CD4-positive, alpha-beta T cell treated with Interleukin-2 at 100 ng/mL for 4 hours (primary cell): ENCODE results near the gene SRPX2.

Experiments used
- DNase-seq: peaks from one replicate; pipeline ENCODE4 v3.0.0-alpha.2; 2020; ENCODE audit warnings: low spot score

The SRPX2 gene

DNA sequence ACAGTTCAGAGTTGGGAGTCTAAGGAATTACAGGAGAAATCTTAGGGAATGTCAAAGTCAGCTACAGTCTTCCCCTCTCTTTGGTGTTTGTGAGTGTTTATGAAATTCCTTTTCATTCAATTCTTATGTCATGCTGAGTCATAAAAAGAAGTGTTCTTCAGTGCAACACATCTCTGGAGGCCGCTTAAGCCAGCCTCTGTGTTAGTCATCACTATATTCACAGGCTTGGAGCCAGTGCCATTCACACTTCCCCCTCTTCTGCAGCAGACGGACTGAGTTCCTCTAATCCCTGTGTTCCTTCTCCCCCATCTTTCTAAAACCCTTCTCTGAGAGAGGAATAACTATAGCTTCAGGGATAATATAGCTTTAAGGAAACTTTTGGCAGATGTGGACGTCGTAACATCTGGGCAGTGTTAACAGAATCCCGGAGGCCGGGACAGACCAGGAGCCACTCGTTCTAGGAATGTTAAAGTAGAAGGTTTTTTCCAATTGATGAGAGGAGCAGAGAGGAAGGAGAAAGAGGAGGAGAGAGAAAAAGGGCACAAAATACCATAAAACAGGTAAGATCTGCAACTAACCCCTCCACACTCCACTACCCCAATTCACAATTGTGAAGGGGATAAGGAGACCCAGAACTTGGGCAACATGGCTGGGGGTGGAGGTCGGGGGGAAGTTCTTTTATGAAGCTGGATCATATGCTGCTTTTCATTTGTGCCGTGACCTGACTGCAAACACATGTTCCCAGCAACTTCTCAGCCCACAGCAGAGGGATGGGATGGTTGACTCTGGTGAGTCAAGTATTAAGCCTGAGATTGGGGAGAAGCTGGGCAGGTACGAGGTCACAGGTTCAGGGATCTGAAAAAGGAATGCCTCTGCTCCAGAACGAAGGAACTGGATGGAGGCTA lies at the start of gene SRPX2:
TSS of gene SRPX2 (plus strand) at position 244 of the 905 bp plus-strand sequence. CDS start 2,124 bp downstream, outside the sequence.
- DNase-seq = no peak

DNA sequence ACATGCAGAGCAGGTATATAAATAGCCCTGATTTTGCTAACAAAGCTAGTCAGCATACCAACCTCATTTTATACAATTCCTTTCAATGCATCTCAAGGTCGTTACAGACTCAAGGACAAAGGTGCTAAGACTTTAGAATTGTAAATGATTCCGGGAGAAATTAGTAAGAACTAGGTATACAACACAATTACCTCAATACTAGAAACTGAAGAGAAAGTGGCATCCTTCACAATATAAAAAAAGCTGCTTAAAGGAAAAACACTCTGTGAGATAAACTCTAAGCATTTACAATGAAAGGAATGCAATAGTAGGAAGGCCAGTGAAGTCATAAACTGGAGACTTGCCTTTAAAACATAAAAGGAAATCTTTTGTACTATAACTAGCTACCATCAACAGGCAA lies 47.4 kb upstream of the SRPX2 start:
- no peak for DNase-seq

- DNase-seq = no peak
Observed at GRCh38 chrX:100599456-100599855, 44.5 kb upstream of the SRPX2 start.

DNA sequence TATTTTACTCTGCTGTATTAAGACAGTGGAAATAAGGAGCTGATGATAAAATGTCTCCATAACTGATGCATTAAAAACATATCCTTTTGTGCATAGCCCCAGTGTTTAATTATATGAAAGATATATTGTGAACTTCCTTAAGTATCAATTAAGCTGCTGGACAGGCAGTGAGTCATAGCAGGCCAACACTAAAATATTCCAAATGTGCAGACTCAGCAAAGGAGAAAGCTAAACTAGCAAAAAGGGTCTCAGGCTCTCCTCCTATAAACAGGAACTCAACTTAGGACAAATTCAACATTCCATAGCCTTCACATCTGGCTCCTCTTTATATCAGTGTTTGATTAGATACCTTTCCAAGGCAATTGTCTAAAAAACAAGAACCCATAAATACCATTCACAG lies 43.7 kb upstream of the SRPX2 start:
- no peak for DNase-seq

DNA sequence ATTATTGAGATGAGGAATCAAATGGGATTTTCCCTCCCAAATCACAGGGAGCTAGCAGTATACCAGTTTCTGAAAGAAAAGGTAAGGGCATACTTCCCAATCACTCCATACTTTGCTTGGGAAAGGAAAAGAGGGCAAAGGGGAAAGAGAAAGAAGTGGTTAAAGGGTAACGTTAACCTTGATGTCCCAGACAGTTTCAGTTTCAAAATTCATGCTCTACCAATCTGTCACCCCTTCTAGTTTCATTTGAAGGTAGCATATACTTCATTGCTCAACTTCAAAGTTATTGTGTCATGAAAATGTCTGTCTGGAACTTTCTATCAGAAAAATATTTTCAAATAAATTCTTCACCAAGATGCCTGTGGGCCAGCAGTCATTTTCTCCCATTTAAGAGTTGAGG lies 43.2 kb upstream of the SRPX2 start:
- DNase-seq = no peak

DNA sequence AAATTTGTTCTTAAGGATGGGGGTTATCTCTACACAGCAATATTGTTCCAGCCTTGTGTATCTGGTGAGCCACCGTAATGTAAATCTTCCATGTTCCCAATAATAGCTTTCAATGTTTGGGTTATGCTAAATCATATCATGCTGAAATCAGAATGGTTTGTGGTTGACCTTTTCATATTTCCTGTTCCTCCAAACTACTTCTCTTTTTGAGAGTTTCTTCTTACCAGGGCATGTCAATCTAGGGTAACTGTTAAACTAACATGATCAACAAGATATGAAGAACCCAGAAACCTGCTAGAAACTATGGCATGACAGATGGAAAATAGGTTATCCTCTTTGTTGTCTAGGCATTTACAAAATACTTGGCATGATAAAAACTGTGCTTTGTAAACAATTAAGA lies 37.2 kb upstream of the SRPX2 start:
- DNase-seq = no peak

GRCh38 chrX:100609591-100609990 lies 34.4 kb upstream of the SRPX2 start:
- DNase-seq = no peak

GRCh38 chrX:100611951-100612350 lies 32.0 kb upstream of the SRPX2 start:
- no peak for DNase-seq

DNA sequence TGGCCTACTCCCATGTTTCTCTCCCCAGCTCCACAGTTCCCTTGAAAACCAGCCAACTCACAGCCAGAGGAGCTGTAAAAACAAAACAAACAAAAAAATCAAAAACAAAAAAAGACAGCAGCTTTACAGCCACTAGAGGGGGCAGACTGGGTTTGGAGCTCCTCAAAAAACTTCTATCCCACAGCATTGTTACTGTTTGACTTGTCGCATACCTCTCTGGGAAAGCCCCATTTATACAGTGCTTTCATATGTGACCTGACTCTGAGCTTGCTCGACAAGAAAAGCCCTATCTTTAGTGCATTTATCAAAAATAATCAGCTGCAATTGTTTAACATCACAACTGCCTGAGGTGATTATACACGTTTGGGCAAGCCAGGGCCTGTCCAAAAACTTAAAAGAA lies 29.0 kb upstream of the SRPX2 start:
- DNase-seq = no peak

GRCh38 chrX:100623001-100623400 lies 21.0 kb upstream of the SRPX2 start:
- no peak for DNase-seq

- no peak for DNase-seq
Observed at GRCh38 chrX:100625985-100626491, 18.0 kb upstream of the SRPX2 start.

GRCh38 chrX:100635040-100635439 lies 9.0 kb upstream of the SRPX2 start:
- no peak for DNase-seq

DNA sequence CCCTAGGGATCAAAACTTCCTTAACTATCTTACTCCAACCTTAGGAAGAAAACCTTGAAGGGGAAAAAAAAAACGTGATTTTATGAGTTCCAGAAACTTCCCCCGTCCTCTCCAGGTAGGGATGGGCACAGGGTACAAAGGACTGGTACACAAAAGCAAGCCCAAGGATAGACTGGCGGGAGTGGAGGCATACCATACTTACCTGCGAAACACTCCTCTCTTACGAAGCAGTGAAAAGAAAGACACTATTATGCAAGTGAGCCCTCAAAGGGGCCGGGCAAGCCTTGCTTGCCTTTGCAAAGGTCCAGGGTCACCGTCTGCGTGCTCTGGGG lies 8.0 kb upstream of the SRPX2 start:
- DNase-seq = no peak

DNA sequence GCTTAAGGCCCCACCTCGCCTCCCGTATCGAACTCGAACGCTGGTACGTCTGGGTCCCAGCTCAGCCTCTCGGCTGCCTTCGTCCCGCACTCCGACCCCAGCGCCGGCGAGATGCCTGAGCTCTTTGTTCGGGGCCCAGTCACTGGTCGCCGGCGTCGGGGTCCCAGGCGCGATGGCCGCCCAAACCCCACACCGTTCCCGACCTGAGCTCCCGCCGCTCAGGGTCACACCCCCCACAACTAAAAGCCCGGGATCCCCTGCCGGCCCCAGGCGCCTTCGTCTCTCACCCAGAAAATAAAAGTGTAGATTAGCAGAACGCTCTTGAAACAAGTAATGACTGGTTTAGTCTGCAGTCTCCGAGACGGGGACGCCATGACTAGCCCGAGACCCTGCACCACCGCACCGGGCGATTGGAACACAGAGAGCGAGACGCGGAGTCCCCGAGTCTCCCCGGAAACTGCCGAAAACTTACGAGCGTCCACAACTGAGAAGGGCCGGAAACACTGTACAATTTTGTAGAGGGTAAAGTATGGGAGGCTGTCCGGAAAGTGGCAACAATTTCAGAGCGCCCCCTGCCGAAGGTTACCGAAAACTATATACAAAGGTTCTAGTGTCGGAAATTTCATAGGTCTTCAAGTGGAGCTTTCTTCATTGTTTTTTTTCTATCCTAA lies 7.5 kb upstream of the SRPX2 start, which contains the start of gene TSPAN6:
TSS of gene TSPAN6 (minus strand) at position 486 of the 671 bp plus-strand sequence. CDS start at position 374, 112 bp downstream.
- DNase-seq = peak; percentile 74

DNA sequence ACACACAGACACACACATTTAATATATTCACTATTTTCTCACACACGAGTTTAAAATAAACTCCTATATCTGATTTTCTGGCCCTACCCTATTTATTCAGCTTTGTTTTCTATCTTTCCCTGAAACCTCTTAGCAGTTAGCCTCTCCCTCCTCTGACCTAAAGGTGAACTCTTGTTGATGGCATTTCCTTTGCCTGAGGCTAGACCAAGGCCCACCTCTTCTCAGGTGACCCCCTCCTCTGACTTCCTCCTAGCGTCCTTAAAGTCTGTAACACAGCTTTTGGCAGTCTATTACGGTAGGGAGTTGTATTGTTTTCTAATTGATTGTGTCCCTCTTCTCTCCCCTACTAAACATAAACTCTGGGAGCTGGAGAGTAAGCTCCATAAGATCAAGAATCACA lies 1.7 kb upstream of the SRPX2 start:
- no peak for DNase-seq

- DNase-seq = no peak
Observed at GRCh38 chrX:100643212-100643611, 787 bp upstream of the SRPX2 start.

GRCh38 chrX:100645106-100645505 lies 1.1 kb downstream of the SRPX2 start:
- no peak for DNase-seq

- no peak for DNase-seq
Observed at GRCh38 chrX:100647095-100647494, 3.1 kb downstream of the SRPX2 start.

GRCh38 chrX:100647739-100648138 lies 3.7 kb downstream of the SRPX2 start:
- DNase-seq = no peak

DNA sequence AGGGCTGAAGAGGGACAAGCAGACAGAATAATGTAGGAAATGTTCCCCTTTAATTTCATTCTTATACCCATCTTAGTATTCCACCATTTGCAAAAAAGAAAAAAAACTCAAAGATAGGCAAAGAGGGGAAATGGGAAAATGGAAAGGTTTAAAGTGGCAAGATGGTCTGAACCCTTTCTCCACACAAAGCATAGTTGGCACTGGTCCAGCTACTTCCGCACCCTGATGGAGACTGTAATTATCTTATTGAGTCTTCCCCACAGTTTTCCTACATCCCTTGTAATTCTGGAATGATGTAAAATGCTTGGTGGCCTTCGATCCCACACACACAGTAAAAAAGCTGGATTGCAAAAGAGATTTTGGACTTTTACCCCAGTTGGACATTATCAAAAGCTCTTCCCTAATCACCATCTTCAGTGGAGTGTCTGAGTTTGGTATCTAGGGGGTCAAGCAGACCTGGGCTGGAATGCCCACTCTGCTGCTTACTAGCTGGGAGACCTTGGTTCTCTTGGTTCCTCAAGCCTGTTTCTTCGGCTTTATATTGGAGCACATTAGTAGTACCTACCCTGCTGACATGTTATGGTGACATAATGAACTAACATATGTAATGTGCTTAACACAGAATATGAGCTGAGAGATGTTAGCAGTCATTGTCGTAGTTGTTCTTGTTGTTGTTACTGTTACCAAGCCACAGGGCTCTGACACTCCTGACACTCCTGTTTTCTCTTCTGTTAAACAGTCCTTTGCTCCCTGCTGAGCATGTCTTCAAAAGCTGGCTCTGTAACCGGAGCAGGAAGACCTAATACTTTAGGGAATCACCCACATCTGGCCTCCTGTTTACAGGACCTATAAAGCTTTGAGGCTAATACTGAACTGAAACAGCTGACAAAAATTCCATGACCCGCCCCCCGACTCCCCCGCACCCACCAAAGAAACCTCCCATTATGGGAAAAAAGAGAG lies 4.7 kb downstream of the SRPX2 start:
- no peak for DNase-seq

DNA sequence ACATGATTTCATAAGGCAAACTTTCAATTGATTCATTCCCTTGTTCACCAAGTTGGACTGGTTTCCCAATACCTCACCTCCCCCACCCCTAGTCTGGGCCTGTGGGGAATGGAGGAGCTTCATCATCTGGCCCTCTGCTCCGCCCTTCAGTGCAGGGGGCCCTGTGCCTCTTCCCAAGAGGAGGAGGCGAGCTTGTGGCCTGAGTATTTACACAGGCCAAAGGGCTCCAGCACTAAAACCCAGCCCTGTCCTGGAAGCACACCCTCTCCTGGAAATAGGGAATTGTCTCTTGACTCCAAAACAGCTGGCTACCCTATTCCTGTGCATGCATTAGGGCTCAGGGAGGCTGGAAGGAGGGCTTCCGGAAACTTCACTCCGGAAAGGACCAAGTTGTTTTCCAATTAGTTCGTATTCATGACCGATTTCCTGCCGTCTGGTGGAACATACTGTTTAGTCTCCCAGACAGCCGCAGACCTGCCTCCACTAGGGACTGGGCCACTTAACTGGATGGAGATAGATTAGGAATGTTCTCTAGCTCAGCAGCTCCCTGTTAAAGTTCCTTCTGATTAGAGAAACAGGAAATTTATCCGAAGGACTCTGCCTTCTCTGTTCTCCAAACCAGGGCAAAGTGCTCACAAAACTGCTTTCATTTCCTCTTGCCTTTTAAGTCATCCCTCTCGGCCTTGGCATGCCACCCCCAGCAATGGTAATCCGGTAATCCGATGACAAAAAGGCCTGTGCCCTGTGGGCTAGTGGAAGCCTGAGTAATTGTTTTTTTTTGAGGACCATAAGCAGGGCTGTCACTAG lies 5.8 kb downstream of the SRPX2 start:
- DNase-seq = no peak
